Body of pancreas (tissue), 4 donors: ENCODE measurements around the gene IQCM. TPM values are rescaled to one million over a fixed set of nuclear protein-coding genes. Genes with fewer than 3 reads are reported as not detected.

Experiments used
- ATAC-seq: fragments of 150-250 bp; one replicate; pipeline ENCODE4 v1.9.1; 2016
- DNase-seq, 4 donors: peaks; one replicate each; pipeline ENCODE4 v3.0.0-alpha.2; 2019
- H3K27ac ChIP-seq, 4 donors: fragments of 200-600 bp; sonication (generic); 1 replicate in 3 of 4; 2 replicates in 1 of 4; pipeline versions ENCODE4 v1.5.1 to v1.6.1; 2016 to 2019; ENCODE audit warnings: mild to moderate bottlenecking in 1 of 4, mixed read lengths in 1 of 4, moderate library complexity in 1 of 4
- H3K27me3 ChIP-seq, 2 donors: fragments of 200-600 bp; sonication (generic); one replicate each; pipeline ENCODE4 v1.6.0; 2016; ENCODE audit warnings: mild to moderate bottlenecking in 1 of 2
- H3K36me3 ChIP-seq, 2 donors: fragments of 200-600 bp; sonication (generic); replicated peaks in 1 of 2; 2 replicates each; pipeline ENCODE4 v1.5.1; 2016; ENCODE audit warnings: low read depth in 2 of 2; ENCODE audit not compliant: insufficient read depth in 1 of 2
- H3K4me1 ChIP-seq: fragments of 200-600 bp; sonication (generic); one replicate; pipeline ENCODE4 v1.6.0; 2016
- H3K4me3 ChIP-seq, 2 donors: fragments of 200-600 bp; sonication (generic); 1 replicate in 1 of 2; 2 replicates in 1 of 2; pipeline ENCODE4 v1.5.1; 2016 to 2019
- H3K9me3 ChIP-seq, 3 donors: fragments of 200-600 bp; sonication (generic); 1 replicate in 2 of 3; 2 replicates in 1 of 3; pipeline ENCODE4 v1.5.1; 2016
- POLR2A ChIP-seq, 3 donors: fragments of 450-650 bp; IDR thresholded peaks; one replicate each; pipeline ENCODE4 v1.6.1; 2016; ENCODE audit warnings: antibody characterized with exemption in 3 of 3, mild to moderate bottlenecking in 2 of 3
- WGBS, 2 donors: methylation state at CpG; one replicate each; pipeline ENCODE4 v1.1.5; 2017; 5-methylcytosine and 5-hydroxymethylcytosine counted together
- intact Hi-C: fragments of 100-400 bp; cut with DNase I; formaldehyde crosslinking; loops from one replicate; pipeline ENCODE4 v1.15.1; 2023
- total RNA-seq, 2 donors: library from RNA; depleted of rRNA; stranded (reverse); fragments of >200 nt; gene quantifications; one replicate each; pipeline ENCODE4 v1.1.0, GENCODE V29; 2016
- TF ChIP-seq, protein P1 (sequence below), 7 experiments: fragments of 450-650 bp in 4 of 7; fragments of 200-600 bp in 3 of 7; sonication (generic) in 3 of 7; IDR thresholded peaks; one replicate each; pipeline ENCODE4 v1.5.1; 2016 to 2019; ENCODE audit warnings: antibody characterized with exemption in 7 of 7

IQCM gene
- total RNA-seq, 2 donors from 2014 or later, result not detected

DNA sequence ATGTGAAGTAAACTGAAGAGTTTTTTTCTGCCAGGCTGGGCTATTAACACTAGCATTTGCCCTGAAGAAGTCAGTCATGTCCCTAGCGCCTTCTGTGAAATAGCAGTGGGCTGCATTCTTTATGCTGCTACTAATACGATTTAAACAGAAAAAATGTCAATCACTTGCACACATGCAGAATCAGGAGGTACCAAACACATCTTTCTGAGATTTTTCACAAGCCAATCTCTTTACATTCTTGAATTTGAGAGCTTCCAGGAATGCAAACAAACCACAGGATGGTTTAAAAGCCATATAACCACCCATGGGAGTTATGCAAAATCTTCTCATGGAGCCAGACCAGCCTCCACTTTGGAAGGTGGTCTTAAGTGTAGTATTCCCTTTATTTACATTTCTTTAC is 220.1 kb downstream of the IQCM start:
- no peaks in the 10 kb centered on the region for H3K27me3 ChIP-seq
- WGBS, 2 donors, result 66 to 67% methylated on average over 2 of the region's 2 CpGs
- no peaks in the 10 kb centered on the region for H3K36me3 ChIP-seq
- intact Hi-C loops, result no loop called here
- H3K4me1 ChIP-seq, result no peaks in the 10 kb centered on the region
- ATAC-seq, result no peak
- DNase-seq, result no peak
- TF ChIP-seq, protein P1, sequence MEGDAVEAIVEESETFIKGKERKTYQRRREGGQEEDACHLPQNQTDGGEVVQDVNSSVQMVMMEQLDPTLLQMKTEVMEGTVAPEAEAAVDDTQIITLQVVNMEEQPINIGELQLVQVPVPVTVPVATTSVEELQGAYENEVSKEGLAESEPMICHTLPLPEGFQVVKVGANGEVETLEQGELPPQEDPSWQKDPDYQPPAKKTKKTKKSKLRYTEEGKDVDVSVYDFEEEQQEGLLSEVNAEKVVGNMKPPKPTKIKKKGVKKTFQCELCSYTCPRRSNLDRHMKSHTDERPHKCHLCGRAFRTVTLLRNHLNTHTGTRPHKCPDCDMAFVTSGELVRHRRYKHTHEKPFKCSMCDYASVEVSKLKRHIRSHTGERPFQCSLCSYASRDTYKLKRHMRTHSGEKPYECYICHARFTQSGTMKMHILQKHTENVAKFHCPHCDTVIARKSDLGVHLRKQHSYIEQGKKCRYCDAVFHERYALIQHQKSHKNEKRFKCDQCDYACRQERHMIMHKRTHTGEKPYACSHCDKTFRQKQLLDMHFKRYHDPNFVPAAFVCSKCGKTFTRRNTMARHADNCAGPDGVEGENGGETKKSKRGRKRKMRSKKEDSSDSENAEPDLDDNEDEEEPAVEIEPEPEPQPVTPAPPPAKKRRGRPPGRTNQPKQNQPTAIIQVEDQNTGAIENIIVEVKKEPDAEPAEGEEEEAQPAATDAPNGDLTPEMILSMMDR (IDR thresholded peaks at IDR 0.05), result no peak
- TF ChIP-seq POLR2A (IDR thresholded peaks at IDR 0.05), result no peak
- H3K4me3 ChIP-seq, result no peak overlapping the region
- no peak overlapping the region for H3K27ac ChIP-seq
- H3K9me3 ChIP-seq, result no peaks in the 10 kb centered on the region

DNA sequence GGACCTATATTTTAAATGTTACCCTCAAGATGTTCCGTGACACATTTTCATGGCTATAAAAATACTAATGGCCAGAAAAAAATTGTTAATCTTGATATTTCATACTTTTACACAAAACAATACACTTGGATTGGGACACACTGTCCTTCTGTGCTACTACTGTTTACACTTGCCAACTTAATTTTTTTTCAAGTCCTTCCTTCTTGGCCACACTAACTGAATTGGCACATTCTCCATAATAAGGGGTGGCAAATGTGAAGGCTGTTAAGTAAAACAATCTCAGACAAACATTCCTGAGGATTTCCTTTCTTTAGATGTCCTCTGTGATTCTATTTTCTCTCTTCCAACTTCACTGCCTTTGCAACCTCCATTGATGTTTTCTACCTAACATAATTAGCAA is 225.8 kb downstream of the IQCM start:
- H3K4me1 ChIP-seq, result no peaks in the 10 kb centered on the region
- no peaks in the 10 kb centered on the region for H3K36me3 ChIP-seq
- H3K27ac ChIP-seq, result no peak overlapping the region
- H3K9me3 ChIP-seq, result no peaks in the 10 kb centered on the region
- no peaks in the 10 kb centered on the region for H3K27me3 ChIP-seq
- DNase-seq (no peak), ATAC-seq (no peak)
- H3K4me3 ChIP-seq, result no peak overlapping the region
- TF ChIP-seq, protein P1 (IDR thresholded peaks at IDR 0.05), result no peak
- TF ChIP-seq POLR2A (IDR thresholded peaks at IDR 0.05), result no peak
- 79 to 91% methylated on average over 1 of the region's 1 CpG for WGBS, 2 donors
- intact Hi-C loops, result no loop called here

DNA sequence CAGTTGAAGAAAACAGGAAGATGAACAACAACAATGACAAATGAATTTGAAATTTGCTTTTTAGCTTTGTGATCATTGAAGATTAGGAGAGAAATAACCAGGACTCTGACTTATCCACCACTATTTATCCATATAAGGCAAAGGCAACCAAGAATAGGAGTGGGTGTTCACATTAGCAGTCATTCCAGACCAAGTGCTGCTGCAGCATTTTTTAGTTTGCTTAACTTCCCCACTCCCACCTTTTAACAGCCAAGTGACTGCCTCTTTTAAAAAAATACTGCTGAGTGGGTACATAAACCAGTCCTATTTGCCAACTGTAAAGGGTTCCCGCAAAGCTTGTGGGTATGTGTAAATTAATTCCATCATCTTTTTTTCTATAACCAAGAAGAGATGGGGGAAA is 230.9 kb downstream of the IQCM start:
- no peaks in the 10 kb centered on the region for H3K27me3 ChIP-seq
- no peaks in the 10 kb centered on the region for H3K9me3 ChIP-seq
- no peak for TF ChIP-seq POLR2A (IDR thresholded peaks at IDR 0.05)
- TF ChIP-seq, protein P1 (IDR thresholded peaks at IDR 0.05), result no peak
- no peaks in the 10 kb centered on the region for H3K4me1 ChIP-seq
- H3K4me3 ChIP-seq, result no peak overlapping the region
- DNase-seq, result no peak
- WGBS, 2 donors, result 73 to 84% methylated on average over 1 of the region's 1 CpG
- no peak for ATAC-seq
- no peaks in the 10 kb centered on the region for H3K36me3 ChIP-seq
- intact Hi-C loops, result no loop called here
- H3K27ac ChIP-seq, result no peak overlapping the region

DNA sequence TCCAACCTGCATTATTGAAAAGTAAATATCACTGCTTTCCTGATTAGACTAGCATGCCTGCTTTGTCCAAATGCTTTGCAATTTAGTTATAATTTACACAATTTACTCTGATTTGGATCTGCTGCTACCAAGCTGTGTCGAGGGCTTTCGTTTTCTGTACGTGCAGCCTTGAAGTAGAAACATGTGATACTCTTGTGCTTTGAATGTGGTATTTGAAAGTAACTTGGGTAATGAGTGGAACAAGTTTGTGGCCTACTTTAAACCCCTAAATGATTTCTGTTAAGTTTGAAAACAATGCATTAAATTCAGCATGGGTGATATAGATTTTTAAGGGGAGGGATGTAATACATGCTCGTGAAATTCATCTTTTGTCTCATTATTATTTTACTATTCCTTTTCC is 240.7 kb downstream of the IQCM start:
- no peak overlapping the region for H3K4me3 ChIP-seq
- no peaks in the 10 kb centered on the region for H3K36me3 ChIP-seq
- ATAC-seq (no peak), DNase-seq (no peak)
- H3K27ac ChIP-seq, result no peak overlapping the region
- 23 to 33% methylated on average over 4 of the region's 4 CpGs for WGBS, 2 donors
- no peaks in the 10 kb centered on the region for H3K4me1 ChIP-seq
- TF ChIP-seq POLR2A (IDR thresholded peaks at IDR 0.05), result no peak
- TF ChIP-seq, protein P1 (IDR thresholded peaks at IDR 0.05), result no peak
- intact Hi-C loops, result no loop called here
- H3K27me3 ChIP-seq, result no peaks in the 10 kb centered on the region
- H3K9me3 ChIP-seq, result no peaks in the 10 kb centered on the region

DNA sequence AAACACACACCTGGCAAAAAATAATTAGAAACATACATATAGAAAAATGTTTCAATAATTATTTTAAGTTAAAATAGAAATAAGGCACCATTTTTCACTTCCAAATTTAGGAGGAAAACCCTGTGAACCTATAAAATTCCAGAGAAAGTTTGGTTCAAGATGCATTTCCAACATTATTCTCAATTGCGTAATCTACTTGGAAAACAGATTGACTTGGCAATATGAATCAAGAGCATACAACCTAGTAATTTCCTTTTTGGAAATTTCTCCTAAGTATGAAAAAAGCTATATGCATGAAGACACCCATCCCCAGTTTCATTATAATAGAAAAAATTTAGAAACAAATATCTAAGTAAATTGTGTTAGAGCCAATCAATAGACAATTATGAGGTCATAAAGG is 242.9 kb downstream of the IQCM start:
- 83 to 88% methylated on average over 1 of the region's 1 CpG for WGBS, 2 donors
- Histone ChIP-seq H3K4me3 (no peak overlapping the region), H3K27me3 (no peaks in the 10 kb centered on the region), H3K9me3 (no peaks in the 10 kb centered on the region), H3K36me3 (no peaks in the 10 kb centered on the region), H3K4me1 (no peaks in the 10 kb centered on the region), H3K27ac (no peak overlapping the region)
- ATAC-seq (no peak), DNase-seq (no peak)
- intact Hi-C loops, result no loop called here
- TF ChIP-seq, protein P1 (IDR thresholded peaks at IDR 0.05), result no peak
- no peak for TF ChIP-seq POLR2A (IDR thresholded peaks at IDR 0.05)
